ENCODE results near the gene BIRC2. TPM values are rescaled to one million over a fixed set of nuclear protein-coding genes. Genes with fewer than 3 reads are reported as not detected.

The BIRC2 gene
- total RNA-seq, 1 donor from 2014 or later, result 78.1 TPM

DNA sequence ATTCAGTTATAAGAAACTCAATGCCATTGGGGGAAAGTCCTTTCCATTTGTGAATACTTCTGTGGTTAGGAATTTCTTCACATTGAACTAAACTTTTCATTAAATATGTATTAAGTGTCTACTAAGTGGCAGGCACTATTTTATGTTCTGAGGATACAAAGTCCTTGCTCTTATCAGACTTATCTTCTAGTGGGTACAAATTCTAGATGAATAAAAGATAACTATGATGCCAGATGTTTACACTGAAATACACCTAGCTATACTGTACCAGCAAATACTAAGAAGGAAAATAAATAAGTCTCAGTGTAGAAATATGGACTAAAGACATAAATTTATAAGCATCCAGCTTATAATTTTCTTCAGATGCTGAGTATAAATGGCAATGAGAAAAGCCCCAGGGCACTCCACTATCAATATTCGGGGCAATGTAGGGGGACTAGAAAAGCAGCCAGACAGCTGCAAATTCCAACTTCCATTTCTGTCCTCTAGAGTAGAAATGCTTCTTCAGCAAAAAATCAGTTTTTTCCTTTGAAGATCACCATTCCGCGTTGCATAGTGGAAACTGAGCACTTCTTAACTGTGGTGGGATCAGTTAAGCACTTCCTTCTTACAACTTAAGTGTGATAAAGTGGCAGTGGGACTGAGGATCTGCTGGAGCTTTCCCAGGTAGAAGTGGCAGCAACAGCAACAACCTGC lies 41.5 kb upstream of the BIRC2 start:
- Histone ChIP-seq H3K27ac (no peak overlapping the region), H3K79me2 (ENCODE audit: low read depth) (no peaks in the 10 kb centered on the region), H3K36me3 (no peaks in the 10 kb centered on the region), H3K9me3 (ENCODE audit: low read depth) (no peaks in the 10 kb centered on the region), H3K9ac (no peak overlapping the region), H4K20me1 (ENCODE audit: low read depth) (no peaks in the 10 kb centered on the region), H3K27me3 (no peaks in the 10 kb centered on the region), H2AFZ (replicated peaks) (peak overlapping the region; percentile 17), H3K4me3 (no peak overlapping the region), H3F3A (ENCODE audit: low read depth) (no peaks in the 10 kb centered on the region), H3K4me1 (no peaks in the 10 kb centered on the region), H3K4me2 (no peak overlapping the region)
- no peak for TF ChIP-seq EZH2 (IDR thresholded peaks at IDR 0.05)
- TF ChIP-seq, protein P1, sequence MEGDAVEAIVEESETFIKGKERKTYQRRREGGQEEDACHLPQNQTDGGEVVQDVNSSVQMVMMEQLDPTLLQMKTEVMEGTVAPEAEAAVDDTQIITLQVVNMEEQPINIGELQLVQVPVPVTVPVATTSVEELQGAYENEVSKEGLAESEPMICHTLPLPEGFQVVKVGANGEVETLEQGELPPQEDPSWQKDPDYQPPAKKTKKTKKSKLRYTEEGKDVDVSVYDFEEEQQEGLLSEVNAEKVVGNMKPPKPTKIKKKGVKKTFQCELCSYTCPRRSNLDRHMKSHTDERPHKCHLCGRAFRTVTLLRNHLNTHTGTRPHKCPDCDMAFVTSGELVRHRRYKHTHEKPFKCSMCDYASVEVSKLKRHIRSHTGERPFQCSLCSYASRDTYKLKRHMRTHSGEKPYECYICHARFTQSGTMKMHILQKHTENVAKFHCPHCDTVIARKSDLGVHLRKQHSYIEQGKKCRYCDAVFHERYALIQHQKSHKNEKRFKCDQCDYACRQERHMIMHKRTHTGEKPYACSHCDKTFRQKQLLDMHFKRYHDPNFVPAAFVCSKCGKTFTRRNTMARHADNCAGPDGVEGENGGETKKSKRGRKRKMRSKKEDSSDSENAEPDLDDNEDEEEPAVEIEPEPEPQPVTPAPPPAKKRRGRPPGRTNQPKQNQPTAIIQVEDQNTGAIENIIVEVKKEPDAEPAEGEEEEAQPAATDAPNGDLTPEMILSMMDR (IDR thresholded peaks at IDR 0.05), result no peak
- H3K4me1 Mint-ChIP-seq, result peaks cover 2% of the 10 kb centered on the region
- H3K27ac Mint-ChIP-seq, result peak overlapping the region; percentile 48
- H3K4me3 Mint-ChIP-seq, result no peak overlapping the region
- no peaks in the 10 kb centered on the region for H3K27me3 Mint-ChIP-seq (ENCODE audit: insufficient read depth, low read depth)
- peaks cover 2% of the 10 kb centered on the region for H3K36me3 Mint-ChIP-seq
- no peak for DNase-seq (ENCODE audit: low spot score)
- peaks cover 10% of the 10 kb centered on the region for H3K9me3 Mint-ChIP-seq

DNA sequence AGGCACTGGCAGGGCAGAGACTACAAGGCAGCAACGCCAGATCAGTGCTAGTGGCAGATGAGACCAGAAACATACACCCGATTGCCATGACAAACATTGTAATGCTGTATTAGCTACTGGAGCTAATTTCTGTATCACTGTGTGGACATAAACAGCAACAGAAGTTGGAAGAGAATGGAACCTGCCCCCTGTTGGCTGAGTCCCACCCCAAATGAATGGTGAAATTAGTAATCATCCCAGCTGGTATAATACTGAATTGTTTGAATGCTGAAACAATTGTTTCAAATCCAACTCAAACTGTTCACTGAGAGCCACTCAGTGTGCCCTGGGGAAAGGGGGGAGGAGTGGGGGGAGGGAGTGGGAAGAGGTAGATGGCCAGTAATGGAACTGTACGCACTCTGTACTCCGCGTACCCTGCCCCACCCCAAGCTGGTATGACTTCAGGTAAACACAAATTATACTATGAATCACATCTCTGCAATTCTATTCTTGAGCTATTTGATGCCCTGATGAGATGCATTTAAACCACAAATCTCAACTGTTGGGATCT lies 40.9 kb upstream of the BIRC2 start:
- no peaks in the 10 kb centered on the region for H3K9me3 ChIP-seq (ENCODE audit: low read depth)
- Mint-ChIP-seq H3K36me3 (peaks cover 2% of the 10 kb centered on the region), H3K9me3 (peaks cover 10% of the 10 kb centered on the region), H3K27ac (peak overlapping the region; percentile 48), H3K4me1 (peaks cover 2% of the 10 kb centered on the region), H3K27me3 (ENCODE audit: insufficient read depth, low read depth) (no peaks in the 10 kb centered on the region), H3K4me3 (no peak overlapping the region)
- H2AFZ ChIP-seq (replicated peaks), result peak overlapping the region; percentile 17
- no peak overlapping the region for H3K4me2 ChIP-seq
- H3K27me3 ChIP-seq, result no peaks in the 10 kb centered on the region
- H3K4me3 ChIP-seq, result no peak overlapping the region
- no peak for DNase-seq (ENCODE audit: low spot score)
- H3F3A ChIP-seq (ENCODE audit: low read depth), result no peaks in the 10 kb centered on the region
- no peaks in the 10 kb centered on the region for H3K79me2 ChIP-seq (ENCODE audit: low read depth)
- H3K36me3 ChIP-seq, result no peaks in the 10 kb centered on the region
- no peaks in the 10 kb centered on the region for H4K20me1 ChIP-seq (ENCODE audit: low read depth)
- H3K27ac ChIP-seq, result no peak overlapping the region
- no peaks in the 10 kb centered on the region for H3K4me1 ChIP-seq
- TF ChIP-seq, protein P1 (IDR thresholded peaks at IDR 0.05), result peak; percentile 9
- TF ChIP-seq EZH2 (IDR thresholded peaks at IDR 0.05), result no peak
- no peak overlapping the region for H3K9ac ChIP-seq

DNA sequence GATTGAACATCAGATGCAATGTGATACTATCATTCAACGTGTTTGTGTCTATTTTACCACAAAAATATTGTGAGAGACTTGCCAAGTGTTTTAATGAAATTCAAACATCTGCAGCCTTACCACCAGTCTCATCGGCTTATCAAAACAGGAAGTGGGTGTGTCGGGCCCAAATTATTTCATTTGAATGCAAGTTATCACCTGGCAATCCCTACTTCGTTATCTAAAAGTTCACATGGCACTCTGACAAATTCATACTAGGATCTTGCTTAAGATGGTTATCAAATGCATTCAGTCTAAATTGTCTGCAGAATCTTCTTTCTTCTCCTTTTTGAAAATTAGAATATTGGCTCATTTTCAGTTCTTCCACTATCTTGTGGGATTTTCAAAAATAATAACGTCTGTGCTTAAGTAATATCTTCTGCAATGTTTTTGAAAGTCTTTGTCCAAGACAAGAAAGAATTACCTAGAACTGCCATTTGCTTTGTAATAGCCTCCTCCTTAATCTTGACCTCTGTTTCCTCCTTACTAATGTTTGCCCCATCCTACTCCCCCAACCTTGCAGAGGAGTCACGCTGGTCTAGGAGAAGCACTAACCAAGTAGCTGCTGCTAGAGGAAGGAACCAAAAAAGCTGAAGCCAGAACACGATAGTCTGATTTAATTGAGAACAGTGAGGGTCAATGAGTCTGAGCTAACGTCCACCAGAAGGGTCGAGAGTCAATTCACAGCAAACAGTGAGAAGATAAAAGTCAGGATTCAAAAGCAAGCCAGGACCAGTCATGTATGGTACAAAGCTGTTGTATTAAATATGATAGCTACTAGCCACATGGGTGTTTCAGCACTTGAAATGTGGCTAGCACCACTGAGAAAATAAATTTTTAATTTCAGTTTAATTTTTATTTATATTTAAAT lies 39.9 kb upstream of the BIRC2 start:
- TF ChIP-seq, protein P1 (IDR thresholded peaks at IDR 0.05), result no peak
- no peak for TF ChIP-seq EZH2 (IDR thresholded peaks at IDR 0.05)
- no peak for TF ChIP-seq EZH2phosphoT487 (IDR thresholded peaks at IDR 0.05)
- H3K27me3 ChIP-seq, result no peaks in the 10 kb centered on the region
- H3K4me1 ChIP-seq, result no peaks in the 10 kb centered on the region
- no peak overlapping the region for H3K4me3 Mint-ChIP-seq
- H3K4me1 Mint-ChIP-seq, result peaks cover 2% of the 10 kb centered on the region
- H3K27me3 Mint-ChIP-seq (ENCODE audit: insufficient read depth, low read depth), result no peaks in the 10 kb centered on the region
- no peaks in the 10 kb centered on the region for H3K79me2 ChIP-seq (ENCODE audit: low read depth)
- no peaks in the 10 kb centered on the region for H4K20me1 ChIP-seq (ENCODE audit: low read depth)
- no peak overlapping the region for H3K27ac ChIP-seq
- no peak overlapping the region for H3K4me2 ChIP-seq
- H3K27ac Mint-ChIP-seq, result no peak overlapping the region
- no peak overlapping the region for H3K9ac ChIP-seq
- H3K9me3 Mint-ChIP-seq, result peaks cover 5% of the 10 kb centered on the region
- no peak overlapping the region for H2AFZ ChIP-seq (replicated peaks)
- no peak for DNase-seq (ENCODE audit: low spot score)
- peaks cover 2% of the 10 kb centered on the region for H3K36me3 Mint-ChIP-seq
- no peaks in the 10 kb centered on the region for H3F3A ChIP-seq (ENCODE audit: low read depth)
- H3K9me3 ChIP-seq (ENCODE audit: low read depth), result no peaks in the 10 kb centered on the region
- H3K4me3 ChIP-seq, result no peak overlapping the region
- H3K36me3 ChIP-seq, result no peaks in the 10 kb centered on the region
